Measurements from ENCODE around the gene DERA. TPM values are rescaled to one million over a fixed set of nuclear protein-coding genes. Genes with fewer than 3 reads are reported as not detected.

DERA gene
- polyA plus RNA-seq, 1 donor (not counting 4 experiments of a cell fraction or from before 2014, with no cell fraction given), result 34.2 TPM

- no peak overlapping the region for H3K4me3 ChIP-seq (ENCODE audit: control insufficient read depth in 2 of 3, extremely low read depth in 1 of 3, insufficient read depth in 2 of 3, low read depth in 1 of 3, low read length in 3 of 3)
- peaks cover 3% of the 10 kb centered on the region for H3K9me3 ChIP-seq (ENCODE audit: control insufficient read depth, low read depth, low read length)
- H3K4me2 ChIP-seq (ENCODE audit: control insufficient read depth, extremely low read depth, insufficient read depth, low read depth, low read length), result no peak overlapping the region
- DNase-seq (ENCODE audit: low read depth, low spot score) (no peak), FAIRE-seq (no peak)
- no peak overlapping the region for H3K27ac ChIP-seq (ENCODE audit: control insufficient read depth, insufficient read depth, low read length)
- no peaks in the 10 kb centered on the region for H4K20me1 ChIP-seq (ENCODE audit: control insufficient read depth, extremely low read depth, insufficient read depth, low read length)
- no peaks in the 10 kb centered on the region for H3K27me3 ChIP-seq (ENCODE audit: control insufficient read depth, extremely low read depth, insufficient read depth, low read length)
- no peak for TF ChIP-seq EZH2 (IDR thresholded peaks at IDR 0.05; ENCODE audit: low read length)
- no peak for TF ChIP-seq CTCF (optimal IDR thresholded peaks at IDR 0.05 in 1 of 3, IDR thresholded peaks at IDR 0.05 in 1 of 3, conservative IDR thresholded peaks at IDR 0.05 in 1 of 3; ENCODE audit: extremely low read depth in 1 of 3, insufficient read depth in 2 of 3, low read length in 3 of 3)
- H3K9ac ChIP-seq (ENCODE audit: control insufficient read depth, extremely low read depth, insufficient read depth, low read length), result no peak overlapping the region
- H3K36me3 ChIP-seq (ENCODE audit: control insufficient read depth in 2 of 2, extremely low read depth in 1 of 2, insufficient read depth in 2 of 2, low read length in 2 of 2), result peaks cover 0 to 2% of the 10 kb centered on the region in 2 experiments
- H3K4me1 ChIP-seq (ENCODE audit: control insufficient read depth, extremely low read depth, insufficient read depth, low read length), result no peaks in the 10 kb centered on the region
- dilution Hi-C loops (cut with MboI; ENCODE audit: extremely low pct_ligation_motif_present, low sequenced_read_pairs), result no loop called here
- no peaks in the 10 kb centered on the region for H3K9me1 ChIP-seq (ENCODE audit: control insufficient read depth, extremely low read depth, insufficient read depth, low read length)
- no peak overlapping the region for H2AFZ ChIP-seq (ENCODE audit: control insufficient read depth, low read length)
- no peaks in the 10 kb centered on the region for H3K79me2 ChIP-seq (ENCODE audit: control insufficient read depth, insufficient read depth, low read length)
These were observed 105.6 kb downstream of the DERA start for GRCh38 chr12:16016748-16017147.

GRCh38 chr12:16018306-16018705 is 107.2 kb downstream of the DERA start:
- no peak for FAIRE-seq

More at GRCh38 chr12:16018306-16018705, 107.2 kb downstream of the DERA start:
- H3K79me2 ChIP-seq (ENCODE audit: control insufficient read depth, insufficient read depth, low read length), result no peaks in the 10 kb centered on the region
- TF ChIP-seq EZH2 (IDR thresholded peaks at IDR 0.05; ENCODE audit: low read length), result no peak
- TF ChIP-seq CTCF (optimal IDR thresholded peaks at IDR 0.05 in 1 of 3, IDR thresholded peaks at IDR 0.05 in 1 of 3, conservative IDR thresholded peaks at IDR 0.05 in 1 of 3; ENCODE audit: extremely low read depth in 1 of 3, insufficient read depth in 2 of 3, low read length in 3 of 3), result no peak
- peaks cover 0 to 2% of the 10 kb centered on the region in 2 experiments for H3K36me3 ChIP-seq (ENCODE audit: control insufficient read depth in 2 of 2, extremely low read depth in 1 of 2, insufficient read depth in 2 of 2, low read length in 2 of 2)
- H2AFZ ChIP-seq (ENCODE audit: control insufficient read depth, low read length), result no peak overlapping the region
- H3K4me3 ChIP-seq (ENCODE audit: control insufficient read depth in 2 of 3, extremely low read depth in 1 of 3, insufficient read depth in 2 of 3, low read depth in 1 of 3, low read length in 3 of 3), result no peak overlapping the region
- H3K4me2 ChIP-seq (ENCODE audit: control insufficient read depth, extremely low read depth, insufficient read depth, low read depth, low read length), result no peak overlapping the region
- H3K9me3 ChIP-seq (ENCODE audit: control insufficient read depth, low read depth, low read length), result peaks cover 3% of the 10 kb centered on the region
- no peaks in the 10 kb centered on the region for H4K20me1 ChIP-seq (ENCODE audit: control insufficient read depth, extremely low read depth, insufficient read depth, low read length)
- H3K9me1 ChIP-seq (ENCODE audit: control insufficient read depth, extremely low read depth, insufficient read depth, low read length), result no peaks in the 10 kb centered on the region
- no peak overlapping the region for H3K27ac ChIP-seq (ENCODE audit: control insufficient read depth, insufficient read depth, low read length)
- no peak overlapping the region for H3K9ac ChIP-seq (ENCODE audit: control insufficient read depth, extremely low read depth, insufficient read depth, low read length)
- no peak for DNase-seq (ENCODE audit: low read depth, low spot score)
- dilution Hi-C loops (cut with MboI; ENCODE audit: extremely low pct_ligation_motif_present, low sequenced_read_pairs), result no loop called here
- no peaks in the 10 kb centered on the region for H3K27me3 ChIP-seq (ENCODE audit: control insufficient read depth, extremely low read depth, insufficient read depth, low read length)
- no peaks in the 10 kb centered on the region for H3K4me1 ChIP-seq (ENCODE audit: control insufficient read depth, extremely low read depth, insufficient read depth, low read length)

Measured in keratinocyte (primary cell).